Erythroblast (primary cell): Measurements from ENCODE around the gene TBX4.
"Not testable (repeated sequence)": the region's sequence is repeated elsewhere in the genome, so short reads cannot be mapped to it uniquely, and the experiment has no call there.

ENCODE experiments used
- DNase-seq, 2 experiments: peaks; one replicate each; lab custom pipeline; 2025; lab: John Stamatoyannopoulos, UW
- GATA1 ChIP-seq: IDR thresholded peaks from 2 replicates; pipeline ENCODE4 v1.6.1; 2011; ENCODE audit warnings: low read depth, mild to moderate bottlenecking, control low read depth, low read length, moderate library complexity
- POLR2A ChIP-seq: IDR thresholded peaks from 2 replicates; pipeline ENCODE4 v1.6.1; 2011; ENCODE audit warnings: mild to moderate bottlenecking, low read length

Gene TBX4

DNA sequence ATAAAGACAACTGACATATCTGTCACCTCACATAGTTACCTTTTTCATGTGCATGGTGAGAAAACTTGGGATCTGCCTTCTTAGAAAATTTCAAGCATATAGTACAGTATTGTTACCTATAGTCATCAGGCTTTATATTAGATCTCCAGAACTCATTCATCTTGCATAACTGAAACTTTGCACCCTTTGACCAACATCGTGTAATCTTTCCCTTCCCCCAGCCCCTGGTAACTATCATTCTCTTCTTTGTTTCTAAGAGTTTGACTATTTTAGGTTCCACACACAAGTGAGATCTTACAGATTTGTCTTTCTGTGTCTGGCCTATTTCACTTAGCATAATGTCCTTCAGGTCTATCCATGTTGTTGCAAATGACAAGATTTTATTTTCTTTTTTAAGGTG, 22.9 kb upstream of the TBX4 start:
- DNase-seq: no peak
- no peak for TF ChIP-seq GATA1
- TF ChIP-seq POLR2A: no peak

DNA sequence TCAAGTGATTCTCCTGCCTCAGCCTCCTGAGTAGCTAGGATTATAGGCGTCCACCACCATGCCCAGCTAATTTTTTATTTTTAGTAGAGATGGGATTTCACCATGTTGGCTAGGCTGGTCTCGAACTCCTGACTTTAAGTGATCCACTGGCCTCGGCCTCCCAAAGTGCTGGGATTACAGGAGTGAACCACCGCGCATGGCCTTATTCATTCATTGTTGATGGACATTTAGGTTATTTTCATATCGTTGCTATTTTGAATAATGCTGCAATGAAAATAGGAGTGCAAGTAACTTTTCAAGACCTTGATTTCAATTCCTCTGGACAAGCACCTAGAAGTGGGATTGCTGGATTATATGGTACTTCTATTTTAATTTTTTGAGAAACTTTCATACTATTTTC, 22.4 kb upstream of the TBX4 start:
- not testable (repeated sequence) for DNase-seq

DNA sequence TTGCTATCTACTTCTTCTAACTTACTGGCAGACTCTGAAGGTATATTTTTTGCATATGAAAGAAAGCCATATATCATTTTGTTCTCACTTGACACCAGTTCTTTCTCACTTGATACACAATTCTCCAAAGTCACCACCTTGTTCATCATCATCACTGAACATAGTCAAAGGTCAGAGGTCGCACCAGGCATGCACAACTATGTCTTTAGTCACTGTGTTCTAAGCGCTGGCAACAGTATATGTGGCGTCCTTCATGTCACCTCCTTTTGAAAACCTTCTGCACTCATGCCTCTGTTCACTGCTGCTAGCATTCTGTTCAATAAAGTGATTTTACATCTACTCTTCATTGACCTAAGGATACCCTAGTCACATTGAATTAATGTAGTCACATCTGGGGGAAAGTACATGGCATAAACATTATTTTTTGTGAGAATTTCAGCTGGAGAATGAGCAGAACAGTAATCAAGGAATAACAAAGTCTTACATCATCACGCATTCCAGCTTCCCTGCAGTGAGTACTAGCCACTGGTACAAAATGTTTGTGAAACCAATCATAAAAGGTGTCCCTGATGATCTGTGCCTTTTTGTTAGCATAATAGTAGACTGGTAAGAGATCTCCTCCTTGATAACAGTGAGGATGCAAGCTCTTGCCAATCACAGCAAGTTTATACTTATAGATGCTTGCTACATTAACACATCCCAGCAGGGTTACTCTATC, 20.5 kb upstream of the TBX4 start:
- DNase-seq: no peak

DNA sequence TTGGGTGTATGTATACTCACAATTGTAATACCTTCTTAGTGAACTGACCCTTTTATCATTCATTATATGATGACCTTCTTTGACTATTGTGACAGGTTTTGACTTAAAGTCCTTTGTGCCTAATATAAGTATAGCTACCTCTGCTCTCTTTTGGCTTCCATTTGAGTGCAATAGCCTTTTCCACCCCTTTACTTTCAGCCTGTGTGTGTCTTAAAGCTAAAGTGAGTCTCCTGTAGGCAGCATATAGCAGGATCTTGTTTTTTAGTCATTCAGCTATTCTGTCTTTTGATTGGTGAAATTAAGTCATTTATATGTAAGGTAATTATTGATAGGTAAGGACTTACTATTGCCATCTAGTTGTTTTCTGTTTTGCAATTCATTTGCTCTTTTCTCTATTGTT, 15.9 kb upstream of the TBX4 start:
- no peak for TF ChIP-seq GATA1
- no peak for TF ChIP-seq POLR2A
- no peak for DNase-seq

More for the DNA sequence above, 20.5 kb upstream of the TBX4 start:
- TF ChIP-seq GATA1: no peak
- TF ChIP-seq POLR2A: no peak

DNA sequence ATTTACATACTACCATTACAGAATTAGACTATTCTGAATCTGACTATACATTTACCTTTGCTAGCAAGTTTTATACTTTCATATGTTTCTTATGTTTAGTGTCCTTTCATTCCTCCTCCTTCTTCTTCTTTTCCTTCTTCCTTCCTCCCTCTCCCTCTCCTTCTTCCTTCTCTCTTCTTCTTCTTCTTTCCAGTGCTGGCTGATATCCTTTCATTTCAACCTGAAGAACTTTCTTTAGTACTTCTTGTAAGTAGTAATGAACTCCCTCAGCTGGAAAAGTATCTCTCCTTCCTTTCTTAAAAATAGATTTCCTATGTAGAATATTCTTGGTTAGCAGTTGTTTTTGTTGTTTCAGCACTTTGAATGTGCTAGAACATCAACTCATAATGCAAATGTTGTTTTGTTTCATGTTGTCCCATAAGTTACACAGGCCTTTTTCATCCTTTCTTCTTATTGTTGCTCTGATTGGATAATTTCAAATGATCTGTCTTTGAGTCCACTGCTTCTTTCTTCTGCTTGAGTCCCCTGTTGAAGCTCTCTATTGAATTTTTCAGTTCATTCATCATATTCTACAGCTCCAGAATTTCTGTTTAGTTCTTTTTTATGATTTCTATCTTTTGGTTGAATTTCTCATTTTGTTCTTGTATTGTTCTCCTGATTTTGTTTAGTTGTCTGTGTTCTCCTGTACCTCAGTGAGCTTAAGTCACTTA, 15.1 kb upstream of the TBX4 start:
- no peak for TF ChIP-seq GATA1
- TF ChIP-seq POLR2A: no peak

DNA sequence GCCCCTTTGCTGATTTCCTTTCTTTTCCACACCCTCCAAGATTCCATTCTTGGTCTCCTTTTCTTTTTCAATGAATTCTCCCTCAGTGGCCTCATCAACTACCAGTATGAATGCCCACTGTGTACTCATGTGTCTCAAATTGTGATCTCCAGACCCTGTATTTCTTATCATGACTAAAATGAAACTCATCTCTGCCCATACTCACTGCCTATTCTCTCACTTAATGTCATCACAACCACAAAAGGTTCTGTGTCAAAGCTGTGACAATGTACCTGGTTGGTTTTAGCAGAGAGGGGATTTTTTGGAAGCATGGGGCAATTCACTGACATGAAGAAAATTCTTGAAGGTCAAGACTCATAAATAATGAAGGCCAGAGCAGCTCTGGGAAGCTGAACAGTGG, 11.5 kb upstream of the TBX4 start:
- no peak for TF ChIP-seq POLR2A
- no peak for TF ChIP-seq GATA1
- no peak for DNase-seq

More for the DNA sequence above, 15.1 kb upstream of the TBX4 start:
- DNase-seq: no peak

DNA sequence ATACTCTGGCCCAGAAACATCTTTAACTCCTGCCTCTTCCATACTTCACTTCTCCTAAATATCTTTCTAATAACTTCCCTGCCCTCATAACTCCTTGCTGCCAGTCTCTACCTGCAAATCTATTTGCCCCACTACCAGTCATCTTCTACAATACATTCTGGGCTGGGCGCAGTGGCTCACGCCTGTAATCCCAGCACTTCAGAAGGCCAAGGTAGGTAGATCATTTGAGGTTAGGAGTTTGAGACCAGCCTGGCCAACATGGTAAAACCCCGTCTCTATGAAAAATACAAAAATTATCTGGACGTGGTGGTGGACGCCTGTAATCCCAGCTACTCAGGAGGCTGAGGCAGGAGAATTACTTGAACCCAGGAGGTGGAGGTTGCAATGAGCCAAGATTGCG, 10.7 kb upstream of the TBX4 start:
- DNase-seq: not testable (repeated sequence)

DNA sequence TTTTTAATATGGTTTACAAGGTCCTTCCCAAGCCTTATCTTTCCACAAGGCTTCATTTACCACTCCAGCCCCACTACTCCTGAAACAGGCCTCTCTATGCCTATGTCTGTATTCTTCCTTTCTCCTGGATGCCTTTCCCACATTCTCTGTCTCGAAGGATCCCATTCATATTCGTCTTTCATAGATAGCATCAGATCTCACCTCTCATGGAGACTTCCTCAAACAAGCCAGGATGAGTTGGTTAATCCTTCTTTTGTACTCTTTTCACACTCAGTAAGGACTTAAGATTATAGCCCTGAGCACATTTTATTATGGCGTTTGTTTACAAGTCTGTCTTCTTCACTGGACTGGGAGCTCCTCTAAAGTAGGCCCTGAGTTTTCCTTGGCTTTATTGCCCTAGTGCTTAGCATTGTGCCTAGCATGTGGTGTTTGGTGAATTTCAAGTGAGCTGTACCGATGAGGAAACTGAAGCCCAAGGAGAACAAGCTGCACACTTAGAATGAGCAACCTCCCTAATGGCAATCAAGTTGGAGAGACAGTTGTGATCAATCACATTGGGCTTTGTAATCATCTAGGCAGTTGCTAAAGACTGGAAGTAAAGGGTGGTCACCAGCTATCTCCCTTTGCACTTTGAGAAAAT, 10.0 kb upstream of the TBX4 start:
- no peak for DNase-seq
- TF ChIP-seq POLR2A: no peak
- TF ChIP-seq GATA1: no peak

DNA sequence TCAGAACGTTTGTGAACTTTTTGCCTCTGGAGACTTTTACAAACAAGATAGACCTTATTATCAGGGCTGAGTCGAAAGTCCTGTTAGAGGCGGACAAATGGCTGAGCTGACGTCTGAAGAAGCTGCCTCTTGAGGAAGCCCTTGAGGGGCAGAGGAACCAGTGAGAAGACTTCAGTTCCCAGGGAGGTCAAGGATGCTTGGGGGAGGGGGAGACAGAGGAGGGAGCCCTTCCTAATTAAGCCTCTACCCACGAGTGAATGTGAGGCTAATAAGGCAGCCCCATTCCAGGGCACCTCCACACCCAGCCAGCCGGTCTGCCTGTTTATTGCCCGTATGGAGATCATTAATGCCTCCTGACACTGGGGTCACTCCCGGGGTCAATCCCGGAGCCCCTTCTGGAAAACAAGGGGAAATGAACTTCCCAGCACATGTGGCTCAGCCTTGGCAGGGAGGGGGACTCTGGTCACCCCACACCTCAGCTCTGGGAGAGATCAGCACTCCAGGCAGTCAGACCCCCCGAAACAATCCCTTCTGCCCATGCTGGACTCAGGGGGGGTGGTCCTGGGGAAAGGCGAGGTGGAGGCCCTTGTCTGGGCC, 9.2 kb upstream of the TBX4 start:
- no peak for DNase-seq
- no peak for TF ChIP-seq POLR2A
- TF ChIP-seq GATA1: no peak

DNA sequence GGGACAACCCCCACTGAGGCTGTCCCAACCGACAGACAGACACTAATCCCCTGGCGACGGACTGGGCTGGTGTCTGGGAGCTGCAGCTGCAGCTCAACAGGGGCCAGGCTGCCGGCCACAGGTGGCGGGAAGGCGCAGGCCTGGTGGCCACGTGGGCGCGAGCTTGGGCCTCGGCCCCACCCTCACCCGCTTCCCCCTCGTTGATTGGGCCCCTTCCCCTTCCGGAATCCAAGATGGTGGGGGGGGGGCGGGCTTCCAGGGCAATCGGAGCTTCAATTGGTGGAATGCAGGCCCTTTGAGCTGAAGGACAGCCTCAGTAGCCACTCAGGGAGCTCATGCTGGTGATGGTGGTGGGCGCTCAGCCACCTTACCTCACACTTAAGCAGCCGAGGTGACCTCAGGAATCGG, 8.7 kb upstream of the TBX4 start:
- TF ChIP-seq POLR2A: no peak
- TF ChIP-seq GATA1: no peak
- DNase-seq: no peak

DNA sequence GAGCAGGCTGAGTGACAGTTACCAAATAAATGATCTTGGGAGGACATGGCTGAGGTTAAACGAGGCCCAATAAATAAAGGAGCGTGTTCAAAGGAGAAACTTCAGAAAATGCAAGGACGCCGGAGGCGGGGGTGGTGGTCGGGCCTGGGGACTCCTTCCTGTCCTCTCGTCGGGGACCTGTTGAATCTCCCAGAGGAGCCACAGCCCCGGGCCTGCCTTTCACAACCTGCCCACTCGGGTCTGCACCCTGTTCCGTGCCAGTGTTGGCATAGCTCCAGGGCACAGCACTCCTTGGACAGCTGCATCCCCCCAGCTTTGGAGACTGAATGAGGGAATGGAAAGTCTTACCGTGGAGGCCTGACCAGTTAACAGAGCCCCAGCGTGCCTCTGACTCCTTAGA, 8.1 kb upstream of the TBX4 start:
- no peak for DNase-seq
- TF ChIP-seq POLR2A (no peak), GATA1 (no peak)

DNA sequence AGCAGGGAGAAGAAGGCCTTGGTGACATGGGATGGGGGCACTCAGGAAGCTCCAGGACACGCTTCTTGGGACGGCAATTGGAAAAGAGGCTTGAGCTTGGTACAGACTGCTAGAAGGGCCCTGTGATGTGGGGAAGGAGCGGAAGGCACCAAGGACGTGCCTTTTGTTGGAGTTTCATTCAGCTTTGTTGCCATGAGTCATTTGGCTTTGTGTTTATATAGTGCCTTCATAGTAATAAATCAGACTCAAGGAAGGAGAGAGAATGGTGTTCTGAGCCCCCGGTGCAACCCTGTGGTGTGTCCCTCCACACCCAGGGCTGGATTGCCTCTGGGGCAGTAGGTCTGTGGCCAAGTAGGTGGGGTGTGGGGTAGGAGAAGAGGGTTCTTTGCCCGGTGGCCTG, 7.4 kb upstream of the TBX4 start:
- DNase-seq: no peak
- TF ChIP-seq POLR2A (no peak), GATA1 (no peak)

DNA sequence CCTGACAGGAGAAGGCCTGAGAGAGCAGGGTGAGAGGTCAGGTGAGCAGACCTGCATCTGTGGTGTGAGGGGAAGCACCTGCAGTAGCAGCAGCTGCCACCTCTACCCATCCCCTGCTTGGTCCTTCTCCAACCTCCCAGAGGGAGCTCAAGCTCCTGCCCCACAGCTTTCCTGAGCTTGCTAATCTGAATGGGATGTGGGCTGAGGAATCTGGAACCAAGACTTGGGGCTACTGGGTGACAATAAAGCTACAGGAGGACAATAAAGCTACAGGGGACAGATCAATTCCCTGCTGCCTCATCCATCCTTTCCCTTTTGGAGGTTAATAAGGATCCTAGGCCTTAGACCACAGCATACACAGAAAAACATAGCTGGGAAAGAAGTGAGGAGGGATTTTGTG, 4.9 kb upstream of the TBX4 start:
- no peak for TF ChIP-seq POLR2A
- no peak for TF ChIP-seq GATA1
- no peak for DNase-seq

DNA sequence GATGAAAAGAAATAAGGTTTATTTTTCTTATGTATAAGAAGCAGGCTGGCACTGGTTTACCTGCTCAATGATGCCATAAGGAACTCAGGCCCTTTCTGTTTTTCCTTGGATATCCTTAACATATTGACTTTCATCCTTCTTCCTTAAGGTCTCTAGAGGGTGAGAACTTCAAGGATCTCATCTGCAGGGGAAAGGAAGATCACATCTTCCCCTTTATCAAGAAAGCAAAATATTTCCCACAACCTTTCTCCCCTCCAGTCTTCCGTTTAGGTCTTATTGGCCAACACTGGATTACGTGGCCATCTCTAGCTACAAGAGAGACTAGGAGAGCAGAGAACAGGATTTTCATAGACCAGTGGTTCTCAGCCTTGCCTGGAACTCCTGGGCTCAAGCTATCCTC, 4.2 kb upstream of the TBX4 start:
- no peak for DNase-seq
- TF ChIP-seq GATA1 (no peak), POLR2A (no peak)

DNA sequence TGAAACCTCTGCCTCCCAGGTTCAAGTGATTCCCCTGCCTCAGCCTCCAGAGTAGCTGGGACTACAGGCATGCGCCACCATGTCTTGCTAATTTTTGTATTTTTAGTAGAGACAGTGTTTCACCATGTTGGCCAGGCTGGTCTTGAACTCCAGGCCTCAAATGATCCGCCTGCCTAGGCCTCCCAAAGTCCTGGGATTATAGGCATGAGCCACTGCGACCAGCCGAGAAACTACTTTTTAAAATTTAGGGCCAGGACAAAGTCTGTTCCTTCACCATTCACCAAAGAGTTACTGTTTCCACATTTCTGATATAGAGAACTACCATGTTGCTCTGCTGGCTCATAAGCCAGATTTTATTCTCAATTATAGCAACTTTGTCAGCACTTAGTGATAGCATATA, 3.1 kb upstream of the TBX4 start:
- DNase-seq: not testable (repeated sequence)
